K562 (cell line): Measurements from ENCODE around the gene FASTKD3.

Source experiments
- CTCF ChIP-seq, 3 experiments: IDR thresholded peaks in 2 of 3; conservative IDR thresholded peaks in 1 of 3; 2 replicates each; pipeline ENCODE4 v1.5.1; 2011 to 2012; ENCODE audit warnings: low read length in 3 of 3, mild to moderate bottlenecking in 3 of 3, control low read depth in 2 of 3, improper control_type of control experiment in 1 of 3, inconsistent platforms in 1 of 3, low read depth in 1 of 3, mixed read lengths in 1 of 3, moderate library complexity in 1 of 3; ENCODE audit not compliant: insufficient read depth in 2 of 3
- MAZ ChIP-seq, 2 experiments: fragments of 450-650 bp in 1 of 2; sonication (generic) in 1 of 2; formaldehyde crosslinking; IDR thresholded peaks in 1 of 2; conservative IDR thresholded peaks in 1 of 2; 2 replicates each; pipeline versions ENCODE4 v1.4.0 to v1.5.0; 2020; ENCODE audit warnings: mild to moderate bottlenecking in 1 of 2, missing genetic modification reagents in 1 of 2
- OTX1 ChIP-seq: fragments of 450-650 bp; formaldehyde crosslinking; IDR thresholded peaks from 2 replicates; pipeline ENCODE4 v1.4.0; 2022; ENCODE audit warnings: mild to moderate bottlenecking
- POLR2A ChIP-seq: fragments of 450-650 bp; conservative IDR thresholded peaks from 2 replicates; pipeline ENCODE4 v1.6.1; 2016

- no peak for TF ChIP-seq MAZ (CRISPR knock-in tag; conservative IDR thresholded peaks at IDR 0.05 in 1 of 2, IDR thresholded peaks at IDR 0.05 in 1 of 2)
- no peak for TF ChIP-seq CTCF (IDR thresholded peaks at IDR 0.05 in 2 of 3, conservative IDR thresholded peaks at IDR 0.05 in 1 of 3; ENCODE audit: insufficient read depth in 2 of 3, low read depth in 1 of 3, low read length in 3 of 3)
- no peak for TF ChIP-seq POLR2A
- no peak for TF ChIP-seq OTX1 (CRISPR knock-in tag)
Measured at GRCh38 chr5:7907612-7908011, 38.8 kb upstream of the FASTKD3 start.
